Endothelial cell of umbilical vein (primary cell): ENCODE data around the gene HYAL2.

Source experiments
- POLR2A ChIP-seq: IDR thresholded peaks from 2 replicates; pipeline ENCODE4 v1.6.1; 2012; ENCODE audit warnings: low read depth, mild to moderate bottlenecking, control low read depth, low read length
- POLR2AphosphoS5 ChIP-seq: IDR thresholded peaks from 2 replicates; pipeline ENCODE4 v1.6.1; 2012; ENCODE audit warnings: low read depth, mild to moderate bottlenecking, control low read depth, low read length, moderate library complexity; ENCODE audit not compliant: insufficient read depth
- TF ChIP-seq, protein P1 (sequence below), 2 donors: IDR thresholded peaks; 1 replicate in 1 of 2; 2 replicates in 1 of 2; pipeline ENCODE4 v1.5.1; 2011; ENCODE audit warnings: low read length in 2 of 2, mild to moderate bottlenecking in 2 of 2, moderate library complexity in 2 of 2, control low read depth in 1 of 2, inconsistent platforms in 1 of 2, low read depth in 1 of 2; ENCODE audit not compliant: insufficient read depth in 1 of 2; ENCODE audit errors: extremely low read depth in 1 of 2

DNA sequence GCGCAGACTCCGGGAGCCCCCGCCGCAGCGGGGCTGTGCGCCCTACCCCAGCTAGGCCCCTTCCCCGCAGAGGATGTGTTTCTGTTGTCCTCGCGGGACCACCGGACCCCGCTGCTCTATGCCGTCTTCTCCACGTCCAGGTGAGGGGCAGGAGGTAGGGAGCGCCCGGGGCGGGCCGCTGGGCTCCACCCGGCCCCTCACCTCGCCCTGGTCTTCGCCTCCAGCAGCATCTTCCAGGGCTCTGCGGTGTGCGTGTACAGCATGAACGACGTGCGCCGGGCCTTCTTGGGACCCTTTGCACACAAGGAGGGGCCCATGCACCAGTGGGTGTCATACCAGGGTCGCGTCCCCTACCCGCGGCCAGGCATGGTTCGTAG, 48.9 kb downstream of the HYAL2 start:
- TF ChIP-seq, protein P1, sequence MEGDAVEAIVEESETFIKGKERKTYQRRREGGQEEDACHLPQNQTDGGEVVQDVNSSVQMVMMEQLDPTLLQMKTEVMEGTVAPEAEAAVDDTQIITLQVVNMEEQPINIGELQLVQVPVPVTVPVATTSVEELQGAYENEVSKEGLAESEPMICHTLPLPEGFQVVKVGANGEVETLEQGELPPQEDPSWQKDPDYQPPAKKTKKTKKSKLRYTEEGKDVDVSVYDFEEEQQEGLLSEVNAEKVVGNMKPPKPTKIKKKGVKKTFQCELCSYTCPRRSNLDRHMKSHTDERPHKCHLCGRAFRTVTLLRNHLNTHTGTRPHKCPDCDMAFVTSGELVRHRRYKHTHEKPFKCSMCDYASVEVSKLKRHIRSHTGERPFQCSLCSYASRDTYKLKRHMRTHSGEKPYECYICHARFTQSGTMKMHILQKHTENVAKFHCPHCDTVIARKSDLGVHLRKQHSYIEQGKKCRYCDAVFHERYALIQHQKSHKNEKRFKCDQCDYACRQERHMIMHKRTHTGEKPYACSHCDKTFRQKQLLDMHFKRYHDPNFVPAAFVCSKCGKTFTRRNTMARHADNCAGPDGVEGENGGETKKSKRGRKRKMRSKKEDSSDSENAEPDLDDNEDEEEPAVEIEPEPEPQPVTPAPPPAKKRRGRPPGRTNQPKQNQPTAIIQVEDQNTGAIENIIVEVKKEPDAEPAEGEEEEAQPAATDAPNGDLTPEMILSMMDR (IDR thresholded peaks at IDR 0.05; ENCODE audit: extremely low read depth in 1 of 2, insufficient read depth in 1 of 2, low read depth in 1 of 2, low read length in 2 of 2) = no peak
- TF ChIP-seq POLR2AphosphoS5 (no peak), POLR2A (no peak)
